ENCODE measurements around the gene PMF1. TPM values are rescaled to one million over a fixed set of nuclear protein-coding genes. Genes with fewer than 3 reads are reported as not detected.
A peak's percentile ranks its signal among the peaks of the same experiment; 100 is the strongest.

The PMF1 gene
- total RNA-seq, 6 experiments from 2014 or later = 32.7 to 41.0 (median 39.5) TPM

GRCh38 chr1:156191292-156191964 lies 21.4 kb upstream of the PMF1 start:
- H3K4me1 Mint-ChIP-seq (ENCODE audit: low read depth) = peaks cover 27% of the 10 kb centered on the region
- H3K9me3 Mint-ChIP-seq = no peaks in the 10 kb centered on the region; the same call in 1 of the 2 replicates
- H3K36me3 Mint-ChIP-seq (ENCODE audit: low read depth) = peaks cover 15% of the 10 kb centered on the region
- H3K27ac Mint-ChIP-seq = no peak overlapping the region
- H3K4me3 Mint-ChIP-seq = no peak overlapping the region
- TF ChIP-seq CTCF (IDR thresholded peaks at IDR 0.05) = no peak
- no peak for DNase-seq
- H3K27me3 Mint-ChIP-seq (ENCODE audit: insufficient read depth) = peaks cover 1% of the 10 kb centered on the region

- peaks cover 33% of the 10 kb centered on the region for H3K4me1 Mint-ChIP-seq (ENCODE audit: low read depth)
- peaks cover 15% of the 10 kb centered on the region for H3K36me3 Mint-ChIP-seq (ENCODE audit: low read depth)
- H3K4me3 Mint-ChIP-seq = peak overlapping the region; percentile 99
- H3K27me3 Mint-ChIP-seq (ENCODE audit: insufficient read depth) = peaks cover 1% of the 10 kb centered on the region; the same call in 1 of the 2 replicates
- TF ChIP-seq CTCF (IDR thresholded peaks at IDR 0.05) = no peak
- no peak for DNase-seq
- H3K27ac Mint-ChIP-seq = peak overlapping the region; percentile 90
- no peaks in the 10 kb centered on the region for H3K9me3 Mint-ChIP-seq
These were observed 19.7 kb upstream of the PMF1 start for GRCh38 chr1:156193208-156193487.

- peaks cover 33% of the 10 kb centered on the region for H3K4me1 Mint-ChIP-seq (ENCODE audit: low read depth)
- TF ChIP-seq CTCF (IDR thresholded peaks at IDR 0.05) = peak; percentile 89
- peak; percentile 99 for DNase-seq
- H3K4me3 Mint-ChIP-seq = peak within 1 kb of the TSS; percentile 99
- peaks cover 15% of the 10 kb centered on the region for H3K36me3 Mint-ChIP-seq (ENCODE audit: low read depth)
- no peaks in the 10 kb centered on the region for H3K9me3 Mint-ChIP-seq
- H3K27me3 Mint-ChIP-seq (ENCODE audit: insufficient read depth) = peaks cover 1% of the 10 kb centered on the region; the same call in 1 of the 2 replicates
- peak within 1 kb of the TSS; percentile 90 for H3K27ac Mint-ChIP-seq
These were observed 19.1 kb upstream of the PMF1 start, which contains the start of gene SLC25A44 for GRCh38 chr1:156193488-156194299. SLC25A44 (plus strand) TSS chr1:156194104; CDS start chr1:156199848, 5,744 bp downstream.

GRCh38 chr1:156194300-156194652 lies 18.5 kb upstream of the PMF1 start:
- H3K36me3 Mint-ChIP-seq (ENCODE audit: low read depth) = peaks cover 17% of the 10 kb centered on the region
- TF ChIP-seq CTCF (IDR thresholded peaks at IDR 0.05) = no peak
- peaks cover 33% of the 10 kb centered on the region for H3K4me1 Mint-ChIP-seq (ENCODE audit: low read depth)
- H3K27ac Mint-ChIP-seq = peak overlapping the region; percentile 90
- DNase-seq = no peak
- H3K9me3 Mint-ChIP-seq = no peaks in the 10 kb centered on the region
- H3K27me3 Mint-ChIP-seq (ENCODE audit: insufficient read depth) = no peaks in the 10 kb centered on the region
- H3K4me3 Mint-ChIP-seq = peak overlapping the region; percentile 99

GRCh38 chr1:156195853-156196252 lies 17.0 kb upstream of the PMF1 start:
- H3K36me3 Mint-ChIP-seq (ENCODE audit: low read depth) = peaks cover 28% of the 10 kb centered on the region
- H3K27ac Mint-ChIP-seq = 0 out of 2 replicates have a peak overlapping the region, but pooled peaks have one; percentile 18
- H3K9me3 Mint-ChIP-seq = no peaks in the 10 kb centered on the region
- H3K4me1 Mint-ChIP-seq (ENCODE audit: low read depth) = peaks cover 38% of the 10 kb centered on the region
- H3K4me3 Mint-ChIP-seq = peak overlapping the region; percentile 52
- no peaks in the 10 kb centered on the region for H3K27me3 Mint-ChIP-seq (ENCODE audit: insufficient read depth)
- no peak for TF ChIP-seq CTCF (IDR thresholded peaks at IDR 0.05)
- DNase-seq = no peak

Measured in HFFc6 (cell line).